ENCODE results near the gene HLCS. TPM values are rescaled to one million over a fixed set of nuclear protein-coding genes. Genes with fewer than 3 reads are reported as not detected.
A peak's percentile ranks its signal among the peaks of the same experiment; 100 is the strongest.
"Not testable (repeated sequence)": the region's sequence is repeated elsewhere in the genome, so short reads cannot be mapped to it uniquely, and the experiment has no call there.

Gene HLCS
- total RNA-seq, 1 experiment from 2014 or later: 13.0 TPM

GRCh38 chr21:36828208-36828607 is 138.3 kb downstream of the HLCS start:
- H3K4me3 ChIP-seq (ENCODE audit: insufficient read depth, low read depth, low read length): no peak overlapping the region
- H3K36me3 ChIP-seq (replicated peaks; ENCODE audit: control insufficient read depth, insufficient read depth, low read length): no peaks in the 10 kb centered on the region
- DNase-seq: no peak
- H3K27me3 ChIP-seq (ENCODE audit: control insufficient read depth, insufficient read depth, low read length): no peaks in the 10 kb centered on the region

DNA sequence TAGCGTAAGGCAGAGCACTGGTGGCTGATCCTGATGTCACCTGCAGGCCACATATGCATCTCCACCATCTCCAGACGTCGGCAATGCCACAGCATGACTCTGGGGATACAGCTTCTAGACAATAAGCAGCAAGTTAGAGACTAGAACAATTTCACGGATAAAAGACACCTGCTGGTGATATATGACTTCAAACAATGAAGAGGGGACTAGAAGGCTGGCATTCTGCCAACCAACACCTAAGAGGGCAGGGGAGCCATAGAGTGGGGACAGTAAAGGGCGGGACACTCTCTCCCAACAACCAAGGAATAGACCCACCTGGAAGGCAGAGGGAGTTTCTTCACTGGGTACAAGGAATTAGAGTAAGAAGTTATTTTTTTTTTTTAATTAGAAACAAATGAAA is 140.8 kb downstream of the HLCS start:
- H3K4me3 ChIP-seq (ENCODE audit: insufficient read depth, low read depth, low read length): no peak overlapping the region
- no peaks in the 10 kb centered on the region for H3K36me3 ChIP-seq (replicated peaks; ENCODE audit: control insufficient read depth, insufficient read depth, low read length)
- no peaks in the 10 kb centered on the region for H3K27me3 ChIP-seq (ENCODE audit: control insufficient read depth, insufficient read depth, low read length)
- no peak for DNase-seq

- Histone ChIP-seq H3K36me3 (replicated peaks; ENCODE audit: control insufficient read depth, insufficient read depth, low read length) (no peaks in the 10 kb centered on the region), H3K27me3 (ENCODE audit: control insufficient read depth, insufficient read depth, low read length) (no peaks in the 10 kb centered on the region), H3K4me3 (ENCODE audit: insufficient read depth, low read depth, low read length) (no peak overlapping the region)
- no peak for DNase-seq
Observed at GRCh38 chr21:36821032-36821299, 145.5 kb downstream of the HLCS start.

GRCh38 chr21:36820176-36821031 is 146.1 kb downstream of the HLCS start:
- peak; percentile 89 for DNase-seq
- Histone ChIP-seq H3K27me3 (ENCODE audit: control insufficient read depth, insufficient read depth, low read length) (no peaks in the 10 kb centered on the region), H3K4me3 (ENCODE audit: insufficient read depth, low read depth, low read length) (no peak overlapping the region), H3K36me3 (replicated peaks; ENCODE audit: control insufficient read depth, insufficient read depth, low read length) (no peaks in the 10 kb centered on the region)

DNA sequence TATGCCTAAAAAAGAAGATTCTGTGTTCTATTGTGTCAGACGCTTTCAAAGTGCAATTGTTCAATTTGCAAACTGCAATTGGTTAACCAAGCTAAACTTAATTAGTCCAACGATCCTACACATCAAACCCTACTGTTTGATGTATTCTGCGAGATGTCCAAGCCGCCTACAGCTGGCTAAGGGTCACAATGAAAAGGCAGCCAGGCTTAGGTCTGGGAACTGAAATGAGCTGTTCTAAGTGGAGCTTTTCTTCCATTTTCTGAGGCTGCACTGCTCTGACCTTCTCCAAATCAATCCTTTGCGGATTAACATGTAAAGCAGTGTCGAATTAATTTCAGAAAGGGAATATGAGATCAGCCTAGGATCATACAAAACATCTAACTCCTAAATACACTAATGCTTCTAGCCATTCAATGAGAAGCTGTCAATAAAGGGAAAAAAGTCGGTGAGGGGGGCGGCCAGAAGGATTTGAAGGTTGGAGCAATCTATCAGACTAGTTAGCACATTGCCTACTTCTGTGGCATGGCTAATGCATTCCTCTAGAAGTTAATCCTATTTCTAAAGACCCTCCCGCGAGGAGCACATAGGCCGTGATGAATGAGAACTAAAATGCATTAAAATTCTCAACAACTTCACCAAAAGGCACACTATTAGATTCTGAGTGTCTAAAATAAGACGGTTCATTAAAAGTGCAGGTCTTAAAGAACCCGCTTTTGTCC is 148.6 kb downstream of the HLCS start:
- Histone ChIP-seq H3K4me3 (ENCODE audit: insufficient read depth, low read depth, low read length) (no peak overlapping the region), H3K36me3 (replicated peaks; ENCODE audit: control insufficient read depth, insufficient read depth, low read length) (no peaks in the 10 kb centered on the region), H3K27me3 (ENCODE audit: control insufficient read depth, insufficient read depth, low read length) (no peaks in the 10 kb centered on the region)
- DNase-seq: no peak

- H3K36me3 ChIP-seq (replicated peaks; ENCODE audit: control insufficient read depth, insufficient read depth, low read length): no peaks in the 10 kb centered on the region
- no peak for DNase-seq
- no peak overlapping the region for H3K4me3 ChIP-seq (ENCODE audit: insufficient read depth, low read depth, low read length)
Observed at GRCh38 chr21:36816561-36817130, 149.8 kb downstream of the HLCS start.

GRCh38 chr21:36816026-36816425 is 150.4 kb downstream of the HLCS start:
- not testable (repeated sequence) for DNase-seq; H3K27me3 ChIP-seq (ENCODE audit: control insufficient read depth, insufficient read depth, low read length); H3K36me3 ChIP-seq (replicated peaks; ENCODE audit: control insufficient read depth, insufficient read depth, low read length); H3K4me3 ChIP-seq (ENCODE audit: insufficient read depth, low read depth, low read length)

More at GRCh38 chr21:36816561-36817130, 149.8 kb downstream of the HLCS start:
- H3K27me3 ChIP-seq (ENCODE audit: control insufficient read depth, insufficient read depth, low read length): no peaks in the 10 kb centered on the region

DNA sequence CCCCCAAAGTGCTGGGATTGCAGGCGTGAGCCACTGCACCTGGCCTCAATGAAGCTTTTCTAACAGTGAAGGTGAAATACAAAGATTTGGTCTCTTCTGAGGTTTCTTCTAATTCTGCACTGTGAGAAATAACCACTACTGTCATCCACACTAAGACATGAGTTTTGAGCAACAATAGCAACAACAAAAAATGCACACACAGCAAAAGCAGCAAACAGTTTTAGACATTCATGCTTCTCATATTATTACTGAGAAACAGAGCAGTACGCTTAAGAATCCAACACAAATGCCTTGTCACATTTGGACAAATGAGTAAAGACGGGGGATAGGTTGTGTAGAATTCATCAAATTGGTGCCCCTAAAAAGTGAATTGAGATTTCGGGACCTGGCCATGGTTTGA is 151.2 kb downstream of the HLCS start:
- no peaks in the 10 kb centered on the region for H3K36me3 ChIP-seq (replicated peaks; ENCODE audit: control insufficient read depth, insufficient read depth, low read length)
- DNase-seq: no peak
- H3K4me3 ChIP-seq (ENCODE audit: insufficient read depth, low read depth, low read length): no peak overlapping the region
- H3K27me3 ChIP-seq (ENCODE audit: control insufficient read depth, insufficient read depth, low read length): no peaks in the 10 kb centered on the region

DNA sequence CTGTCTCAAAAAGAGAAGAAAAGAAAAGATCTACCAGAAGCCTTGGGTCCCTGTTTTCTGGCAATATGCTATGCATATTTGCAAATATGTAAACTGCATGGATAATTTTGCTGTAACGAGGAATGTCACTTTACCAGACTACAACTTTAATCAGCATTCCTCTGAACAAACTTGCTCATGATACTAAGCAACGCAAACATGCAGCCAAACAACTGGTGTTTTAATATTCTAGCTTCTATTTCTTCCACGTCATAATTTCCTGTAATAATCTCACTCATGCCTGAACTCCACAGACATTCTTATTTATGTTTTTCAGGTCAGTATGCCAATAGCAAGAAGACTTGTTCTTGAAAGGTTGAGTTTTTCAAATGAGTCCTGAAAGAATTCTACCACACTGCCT is 153.4 kb downstream of the HLCS start:
- no peak for DNase-seq
- Histone ChIP-seq H3K36me3 (replicated peaks; ENCODE audit: control insufficient read depth, insufficient read depth, low read length) (no peaks in the 10 kb centered on the region), H3K4me3 (ENCODE audit: insufficient read depth, low read depth, low read length) (no peak overlapping the region), H3K27me3 (ENCODE audit: control insufficient read depth, insufficient read depth, low read length) (no peaks in the 10 kb centered on the region)

DNA sequence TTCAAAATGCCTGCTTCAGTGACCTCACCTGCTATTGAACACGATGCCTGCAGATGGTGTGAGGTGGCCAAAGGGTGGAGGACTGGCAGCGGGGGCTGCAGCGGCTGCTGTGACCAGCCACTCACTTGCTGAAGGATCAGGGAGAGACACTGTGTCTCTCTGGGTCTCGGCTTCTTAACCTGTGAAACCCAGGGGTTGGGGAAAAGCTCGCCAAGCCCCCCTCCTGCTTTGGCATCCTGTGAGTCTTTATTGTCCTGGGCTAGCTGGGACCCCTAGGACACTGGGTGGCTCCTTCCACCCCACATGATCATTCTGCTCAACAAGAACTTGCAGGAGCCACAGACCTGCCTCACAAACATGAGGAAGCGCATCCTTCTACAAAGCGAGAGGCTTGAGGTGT is 154.7 kb downstream of the HLCS start:
- Histone ChIP-seq H3K36me3 (replicated peaks; ENCODE audit: control insufficient read depth, insufficient read depth, low read length) (no peaks in the 10 kb centered on the region), H3K27me3 (ENCODE audit: control insufficient read depth, insufficient read depth, low read length) (no peaks in the 10 kb centered on the region), H3K4me3 (ENCODE audit: insufficient read depth, low read depth, low read length) (no peak overlapping the region)
- DNase-seq: no peak

- DNase-seq: no peak
- Histone ChIP-seq H3K36me3 (replicated peaks; ENCODE audit: control insufficient read depth, insufficient read depth, low read length) (no peaks in the 10 kb centered on the region), H3K4me3 (ENCODE audit: insufficient read depth, low read depth, low read length) (no peak overlapping the region), H3K27me3 (ENCODE audit: control insufficient read depth, insufficient read depth, low read length) (no peaks in the 10 kb centered on the region)
Observed at GRCh38 chr21:36810443-36810842, 156.0 kb downstream of the HLCS start.

GRCh38 chr21:36807422-36807928 is 159.0 kb downstream of the HLCS start:
- no peak overlapping the region for H3K4me3 ChIP-seq (ENCODE audit: insufficient read depth, low read depth, low read length)
- H3K36me3 ChIP-seq (replicated peaks; ENCODE audit: control insufficient read depth, insufficient read depth, low read length): no peaks in the 10 kb centered on the region
- DNase-seq: no peak
- no peaks in the 10 kb centered on the region for H3K27me3 ChIP-seq (ENCODE audit: control insufficient read depth, insufficient read depth, low read length)

- Histone ChIP-seq H3K36me3 (replicated peaks; ENCODE audit: control insufficient read depth, insufficient read depth, low read length) (no peaks in the 10 kb centered on the region), H3K27me3 (ENCODE audit: control insufficient read depth, insufficient read depth, low read length) (no peaks in the 10 kb centered on the region), H3K4me3 (ENCODE audit: insufficient read depth, low read depth, low read length) (no peak overlapping the region)
- DNase-seq: no peak
Observed at GRCh38 chr21:36806103-36806502, 160.4 kb downstream of the HLCS start.

GRCh38 chr21:36804874-36805611 is 161.4 kb downstream of the HLCS start:
- Histone ChIP-seq H3K27me3 (ENCODE audit: control insufficient read depth, insufficient read depth, low read length) (no peaks in the 10 kb centered on the region), H3K36me3 (replicated peaks; ENCODE audit: control insufficient read depth, insufficient read depth, low read length) (no peaks in the 10 kb centered on the region), H3K4me3 (ENCODE audit: insufficient read depth, low read depth, low read length) (no peak overlapping the region)
- DNase-seq: no peak

All from H7 (cell line).